HG03439 (cell line): Measurements from ENCODE around the gene SLC19A1.

Experiments used
- ATAC-seq: cut with Tn5 transposase; IDR thresholded peaks from one replicate; pipeline ENCODE4 v1.9.1; 2021; ENCODE audit warnings: mild to moderate bottlenecking, moderate library complexity; ENCODE audit not compliant: unreplicated experiment

SLC19A1 gene

DNA sequence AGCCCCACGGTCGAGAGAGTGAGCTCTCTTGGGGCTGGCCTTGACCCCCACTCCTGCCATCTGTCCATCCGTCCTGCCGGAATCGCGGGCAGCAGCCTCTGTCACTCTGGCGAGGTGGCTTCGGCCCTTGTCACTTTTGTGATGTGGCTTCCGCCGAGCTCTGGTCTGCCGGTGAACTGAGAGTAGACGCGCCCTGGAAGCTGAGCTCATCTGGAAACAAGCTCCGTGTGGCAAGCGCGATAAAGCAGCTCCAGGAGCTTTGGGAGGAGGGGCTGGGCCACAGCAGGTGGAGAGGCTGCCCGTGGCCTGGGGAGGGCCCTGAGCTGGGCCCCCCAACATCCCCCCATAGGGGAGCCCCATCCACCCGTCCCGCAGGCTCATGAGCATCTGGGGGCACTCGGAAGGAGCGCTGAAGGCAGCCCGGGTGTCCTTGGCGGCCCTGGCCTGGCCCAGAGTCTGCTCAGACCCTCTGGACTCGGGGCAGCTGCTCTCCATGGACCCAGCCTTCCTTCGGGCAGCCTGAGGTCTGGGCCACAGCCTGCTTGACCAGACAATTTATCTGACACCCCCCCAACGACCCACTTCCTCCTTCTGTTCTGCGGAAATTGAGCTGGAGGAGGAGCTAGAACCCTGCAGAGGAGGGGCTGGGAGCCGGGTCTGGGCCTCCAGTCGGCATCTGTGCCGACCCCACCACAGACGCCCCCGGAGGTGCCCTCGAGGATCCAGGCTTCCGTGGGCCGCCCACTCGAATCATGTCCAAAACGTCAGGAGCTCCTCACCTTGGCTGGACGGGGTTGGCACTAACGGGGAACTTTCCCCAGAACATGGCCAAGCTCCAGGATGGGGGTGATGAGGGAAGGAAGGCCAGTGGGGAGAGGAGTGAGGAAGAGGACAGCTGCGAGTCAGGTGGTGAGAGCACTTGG, 59.1 kb downstream of the SLC19A1 start:
- no peak for ATAC-seq

DNA sequence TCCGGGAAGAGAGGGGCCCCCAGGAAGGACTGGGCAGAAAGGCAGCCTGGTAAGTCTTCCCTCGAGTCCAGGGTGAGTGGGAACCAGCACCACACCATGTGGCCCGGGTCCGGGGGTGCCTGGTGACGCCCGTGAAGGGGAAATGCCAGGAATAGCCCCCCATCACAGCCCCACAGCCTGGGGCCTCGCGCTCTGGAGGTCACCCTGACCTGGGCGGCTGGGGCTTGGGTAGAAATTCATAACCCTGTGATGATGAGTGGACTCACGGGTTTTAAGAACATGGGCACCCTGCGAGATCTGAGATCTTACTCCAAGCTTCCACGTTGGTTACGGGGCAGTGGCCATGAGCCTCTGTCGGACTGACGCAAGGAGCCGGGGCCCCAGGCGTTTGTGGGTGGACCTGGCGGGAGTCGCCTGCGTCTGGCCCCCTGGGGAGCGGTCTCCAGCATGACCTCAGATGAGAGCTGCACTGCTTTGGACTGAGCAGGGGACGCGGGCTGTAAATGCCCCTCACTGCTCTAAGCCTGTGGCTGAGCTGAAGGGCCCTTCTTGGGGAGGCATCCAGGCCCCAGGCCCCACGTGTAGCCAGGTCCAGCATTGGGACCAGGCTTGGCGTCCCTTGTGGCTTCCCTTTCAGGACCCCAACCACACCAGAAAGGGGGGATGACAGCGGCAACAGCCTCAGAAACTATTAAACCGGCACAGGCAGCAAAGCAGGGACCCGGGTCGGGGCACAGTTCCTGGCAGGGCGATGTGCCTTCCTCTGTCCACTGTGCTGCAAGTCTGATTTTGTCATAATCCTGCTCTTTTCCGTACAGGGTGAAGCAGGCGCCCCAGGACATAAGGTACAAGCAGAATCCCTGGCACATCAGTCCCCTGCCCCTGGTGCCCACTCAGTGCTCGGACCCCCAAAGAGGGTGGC, 60.0 kb downstream of the SLC19A1 start:
- no peak for ATAC-seq

DNA sequence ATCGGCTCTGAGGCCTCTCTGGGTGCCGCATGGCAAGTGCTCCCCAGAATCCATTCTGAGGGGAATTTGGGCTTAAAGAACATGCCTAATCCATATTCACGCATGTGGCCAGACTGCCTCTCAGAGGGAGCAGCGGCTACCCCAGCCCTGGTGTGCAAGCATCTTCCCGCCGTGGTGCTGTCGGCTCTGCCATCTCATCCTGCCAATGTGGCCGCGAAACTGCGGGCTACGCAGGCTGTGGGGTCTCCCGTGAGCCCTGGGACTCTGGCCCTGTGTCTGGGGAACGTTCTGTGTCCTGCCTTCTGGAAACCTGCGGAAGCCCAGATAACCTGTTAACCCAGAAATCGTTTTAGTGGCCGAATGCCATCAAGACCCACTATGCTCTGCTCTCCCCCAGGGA, 60.7 kb downstream of the SLC19A1 start:
- ATAC-seq = no peak

DNA sequence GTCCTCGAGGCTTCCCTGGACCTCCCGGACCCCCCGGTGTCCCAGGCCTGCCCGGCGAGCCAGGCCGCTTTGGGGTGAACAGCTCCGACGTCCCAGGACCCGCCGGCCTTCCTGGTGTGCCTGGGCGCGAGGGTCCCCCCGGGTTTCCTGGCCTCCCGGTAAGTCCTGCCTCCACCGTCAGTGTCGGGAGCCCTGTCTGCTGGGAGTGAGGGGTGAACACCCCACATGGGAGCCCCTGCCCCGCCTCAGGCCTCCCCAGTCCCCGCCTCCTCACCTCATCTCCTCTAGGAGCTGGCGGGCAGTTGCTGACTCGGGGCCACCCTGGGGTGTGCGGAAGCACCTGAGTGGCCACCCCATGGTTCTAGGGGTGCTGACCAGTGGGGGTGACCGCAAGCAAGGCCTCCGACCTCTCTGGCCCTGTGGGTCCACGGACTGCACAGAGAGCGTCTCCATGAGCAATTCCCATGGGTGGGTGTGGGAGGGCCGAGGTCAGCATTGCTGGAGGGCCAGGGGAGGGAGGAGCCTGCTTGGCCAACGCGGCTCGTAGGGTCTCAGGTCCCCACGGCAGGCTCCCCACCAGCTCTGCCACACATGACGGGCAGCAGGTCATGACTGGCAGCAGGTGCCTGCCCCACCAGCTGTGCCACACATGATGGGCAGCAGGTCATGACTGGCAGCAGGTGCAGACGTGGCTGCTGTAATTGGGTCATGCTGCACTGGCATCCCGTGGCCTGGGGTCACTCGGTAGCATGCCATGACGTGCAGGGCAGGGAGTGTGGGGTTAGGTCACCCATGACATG, 61.3 kb downstream of the SLC19A1 start:
- ATAC-seq = no peak

DNA sequence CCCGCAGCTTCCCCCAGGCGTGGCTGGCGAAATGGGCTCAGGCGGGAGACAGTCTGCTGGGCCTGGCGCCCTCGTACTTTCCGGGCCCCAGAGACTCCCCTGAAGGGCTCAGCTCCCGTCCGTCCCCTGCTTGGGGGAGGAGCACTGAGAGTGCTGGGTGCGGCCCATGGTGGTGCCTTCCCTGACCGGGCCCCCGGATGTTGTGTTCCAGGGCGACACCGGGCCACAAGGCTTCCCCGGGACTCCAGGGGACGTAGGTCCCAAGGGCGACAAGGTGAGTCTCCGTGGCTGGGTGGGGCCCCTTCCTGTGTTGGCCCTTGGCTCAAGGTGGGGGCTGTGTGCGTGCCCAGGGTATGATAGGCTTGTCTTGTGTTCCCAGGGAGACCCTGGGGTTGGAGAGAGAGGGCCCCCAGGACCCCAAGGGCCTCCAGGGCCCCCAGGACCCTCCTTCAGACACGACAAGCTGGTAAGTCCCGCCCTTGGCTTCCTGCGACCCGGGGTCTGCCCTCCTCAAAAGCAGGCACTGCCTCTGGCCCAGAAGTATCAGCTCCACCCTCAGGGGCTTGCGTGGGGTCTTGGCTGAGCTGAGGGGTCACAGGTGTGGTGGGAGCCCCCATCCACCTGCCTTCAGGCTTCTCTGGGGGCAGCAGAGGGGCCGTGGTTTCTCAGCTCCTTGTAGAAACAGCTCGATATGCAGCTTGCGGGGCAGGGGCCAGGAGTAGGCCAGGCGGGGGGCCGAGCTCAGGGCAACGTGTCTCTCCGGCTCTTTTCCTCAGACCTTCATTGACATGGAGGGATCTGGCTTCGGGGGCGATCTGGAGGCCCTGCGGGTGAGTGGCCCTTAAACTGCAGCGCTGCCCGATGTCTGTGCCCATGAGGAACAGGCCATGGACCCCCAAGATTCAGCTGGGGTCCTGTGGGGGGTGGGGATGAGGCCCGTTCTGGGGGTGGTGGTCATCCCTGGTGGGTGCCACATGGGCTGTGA, 62.3 kb downstream of the SLC19A1 start:
- ATAC-seq = no peak

DNA sequence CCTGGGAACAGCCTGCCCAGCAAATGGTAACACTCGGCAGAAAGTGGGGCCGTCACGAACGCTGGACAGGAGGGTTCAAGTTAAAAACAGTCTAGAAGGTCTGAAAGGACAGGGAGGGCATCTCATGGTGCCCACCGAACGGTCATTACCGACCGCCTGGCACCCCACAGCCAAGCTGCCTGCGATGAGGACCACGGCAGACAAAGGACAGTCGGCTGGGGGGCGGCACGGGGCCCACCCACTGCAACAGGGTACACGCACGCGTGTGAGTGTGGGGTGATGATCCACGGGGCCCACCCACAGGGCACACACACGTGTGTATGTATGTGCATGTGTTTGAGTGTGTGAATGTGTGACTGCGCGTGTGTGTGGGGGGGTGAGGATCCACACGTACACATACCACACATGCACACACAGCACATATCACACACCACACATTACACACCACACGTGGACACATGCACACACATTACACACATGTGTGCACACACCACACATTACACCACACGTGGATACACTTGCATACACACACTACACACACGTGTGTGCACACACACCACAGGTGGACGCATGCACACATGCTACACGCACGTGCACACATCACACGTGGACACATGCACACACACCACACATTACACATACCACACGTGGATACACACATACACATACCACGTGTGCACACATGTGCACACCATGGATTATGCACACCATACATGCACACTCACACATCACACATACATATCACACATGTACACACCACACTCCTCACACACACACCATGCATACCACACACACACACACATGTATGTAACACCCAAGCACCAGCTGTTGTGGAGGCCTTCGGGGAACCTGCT, 63.2 kb downstream of the SLC19A1 start:
- no peak for ATAC-seq

DNA sequence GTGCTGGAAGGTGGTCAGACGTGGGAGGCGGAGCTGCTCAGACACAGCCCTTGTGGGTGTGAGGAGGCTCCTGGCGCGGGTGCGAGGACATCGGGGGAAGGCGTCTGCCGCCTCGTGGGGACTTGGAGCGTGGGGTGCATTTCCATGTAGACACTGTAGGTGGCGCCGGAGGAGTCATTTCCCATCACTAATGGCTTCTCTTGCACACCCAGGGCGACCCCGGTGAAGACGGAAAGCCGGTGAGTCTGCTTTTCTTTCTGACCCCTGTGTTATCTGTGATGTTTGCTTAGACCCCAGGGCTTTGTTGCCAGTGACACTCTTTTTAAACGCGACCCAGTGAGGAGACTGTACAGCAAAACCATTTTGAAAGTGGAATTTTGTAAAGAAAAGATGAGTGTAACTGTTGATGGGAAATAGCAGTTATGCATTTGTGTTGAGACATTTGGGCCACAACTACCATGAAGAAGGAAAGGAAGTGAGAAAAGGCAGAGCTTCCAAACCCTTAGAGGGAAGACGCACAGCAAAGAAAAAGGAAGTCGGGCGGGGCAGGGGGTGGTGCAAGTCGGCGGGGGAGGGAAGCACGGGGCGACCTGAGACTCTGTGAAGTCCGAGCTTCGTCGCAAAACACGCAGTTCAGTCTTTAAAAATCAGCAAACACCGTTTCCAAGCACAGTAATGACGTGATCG, 64.0 kb downstream of the SLC19A1 start:
- ATAC-seq = no peak

DNA sequence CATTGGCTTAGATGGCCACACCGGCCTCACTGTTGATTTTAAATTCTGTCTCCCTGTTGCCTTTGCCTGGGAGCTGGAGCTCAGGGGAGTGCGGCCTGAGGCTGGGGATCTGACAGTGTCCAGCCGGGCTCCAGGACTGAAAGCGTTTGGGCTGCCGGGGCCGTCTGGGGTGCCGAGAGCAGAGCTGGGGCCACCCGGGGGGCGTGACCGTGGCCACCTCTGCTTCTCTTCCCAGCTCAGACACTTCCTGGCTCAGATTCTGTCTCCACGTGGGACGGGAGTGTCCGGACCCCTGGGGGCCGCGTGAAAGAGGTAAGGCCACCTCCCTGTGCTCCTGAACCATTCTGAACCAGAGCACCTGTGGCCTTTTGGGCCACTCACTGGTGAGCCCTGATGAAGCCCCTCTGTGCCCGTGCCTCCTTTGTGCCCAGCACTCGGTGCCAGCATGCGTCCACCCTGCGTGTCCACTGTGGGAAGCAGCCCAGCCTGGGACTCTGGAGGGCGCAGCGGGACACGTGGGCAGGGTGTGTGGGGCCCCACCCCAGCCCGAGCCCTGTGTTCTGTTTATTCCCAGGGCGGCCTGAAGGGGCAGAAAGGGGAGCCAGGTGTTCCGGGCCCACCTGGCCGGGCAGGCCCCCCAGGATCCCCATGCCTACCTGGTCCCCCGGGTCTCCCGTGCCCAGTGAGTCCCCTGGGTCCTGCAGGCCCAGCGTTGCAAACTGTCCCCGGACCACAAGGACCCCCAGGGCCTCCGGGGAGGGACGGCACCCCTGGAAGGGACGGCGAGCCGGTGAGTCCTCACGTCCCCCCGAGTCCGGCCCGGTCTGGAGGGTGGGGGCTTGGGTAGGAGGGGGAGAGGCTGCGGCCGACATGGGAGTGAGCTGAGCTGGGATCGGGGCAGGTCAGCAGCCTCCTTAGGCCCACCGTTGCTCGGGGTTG, 64.8 kb downstream of the SLC19A1 start:
- ATAC-seq = no peak

DNA sequence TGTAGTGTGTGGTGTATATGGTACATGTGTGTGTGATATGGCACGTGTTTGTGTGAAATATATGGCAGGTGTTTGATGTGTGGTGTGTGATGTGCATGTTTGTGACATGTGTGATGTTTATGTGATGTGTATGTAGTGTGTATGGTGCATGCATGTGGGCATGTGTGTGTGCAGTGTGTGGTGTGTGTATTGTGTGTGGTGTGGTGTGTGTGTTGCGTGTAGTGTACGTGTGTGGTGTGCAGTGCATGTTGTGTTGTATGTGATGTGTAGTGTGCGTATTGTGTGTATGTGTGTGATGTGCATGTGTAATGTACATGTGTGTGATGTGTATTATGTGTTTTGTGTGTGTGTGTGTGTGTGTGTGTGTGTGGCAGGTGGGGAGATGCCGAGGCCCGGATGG, 65.7 kb downstream of the SLC19A1 start:
- ATAC-seq = no peak

DNA sequence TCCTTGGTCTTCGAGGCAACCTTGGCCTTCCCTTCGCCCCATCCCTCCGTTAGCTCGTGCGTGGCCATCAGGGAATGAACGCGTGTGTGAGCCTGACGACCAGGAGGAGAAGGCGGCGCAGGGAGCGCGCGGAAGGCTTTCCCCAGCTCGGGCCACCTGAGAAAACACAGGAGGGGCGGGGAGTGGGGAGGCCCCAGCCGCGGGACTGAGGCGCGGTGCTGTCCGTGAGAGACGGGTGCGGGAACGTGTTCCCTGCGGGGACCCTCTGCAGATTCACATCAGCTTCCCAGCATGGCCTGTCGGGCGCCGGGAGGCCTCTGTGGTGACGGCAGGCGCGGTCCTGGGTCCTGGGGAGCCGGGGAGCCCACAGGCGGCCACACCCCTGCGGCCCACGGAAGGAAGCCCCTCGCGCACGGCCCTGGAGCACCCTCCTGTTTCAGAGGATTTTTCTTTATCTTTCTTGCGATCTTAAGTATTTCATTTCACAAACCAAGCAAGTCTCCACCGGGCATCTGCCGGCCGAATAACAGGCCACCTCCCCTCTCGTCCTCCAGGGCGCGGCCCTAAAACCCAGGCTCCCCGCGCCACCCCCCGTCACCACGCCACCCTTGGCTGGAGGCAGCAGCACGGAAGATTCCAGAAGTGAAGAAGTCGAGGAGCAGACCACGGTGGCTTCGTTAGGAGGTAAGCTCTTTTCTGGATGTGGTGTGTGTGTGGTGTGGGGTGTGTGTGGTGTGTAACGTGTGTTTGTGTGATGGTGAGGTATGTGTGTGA, 66.3 kb downstream of the SLC19A1 start:
- ATAC-seq = no peak

DNA sequence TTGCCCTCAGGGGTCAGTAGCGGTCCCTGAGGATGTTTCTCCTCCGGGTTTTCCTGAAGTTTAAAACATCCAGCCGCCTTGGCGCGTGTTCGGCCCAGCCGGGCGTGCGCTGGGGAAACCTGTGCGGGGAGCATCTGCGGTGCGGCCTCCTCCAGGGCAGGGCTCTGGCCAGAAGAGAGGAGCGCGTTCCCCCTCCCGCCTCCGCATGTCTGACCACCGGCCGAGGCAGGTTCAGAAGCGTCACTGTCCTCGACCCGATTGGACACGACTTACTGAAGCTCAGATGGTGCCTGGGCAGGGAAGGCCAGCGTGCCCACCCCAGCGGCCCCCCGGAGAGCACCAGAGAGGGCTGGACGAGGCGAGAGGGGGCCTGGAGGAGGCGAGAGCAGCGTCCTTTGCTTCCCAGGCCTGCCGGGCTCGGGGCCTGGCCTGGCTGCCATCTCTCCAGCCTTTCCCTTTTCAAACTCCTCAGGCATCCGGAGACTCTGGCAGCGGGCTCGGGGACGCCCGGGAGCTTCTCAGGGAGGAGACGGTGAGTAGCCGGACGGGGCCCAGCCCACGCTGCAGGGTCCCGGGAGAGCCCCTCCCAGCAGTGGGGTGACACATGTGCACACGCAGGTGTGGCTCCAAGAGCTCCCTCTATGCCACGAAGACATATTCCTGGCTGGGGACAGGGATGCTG, 67.1 kb downstream of the SLC19A1 start:
- ATAC-seq = no peak

DNA sequence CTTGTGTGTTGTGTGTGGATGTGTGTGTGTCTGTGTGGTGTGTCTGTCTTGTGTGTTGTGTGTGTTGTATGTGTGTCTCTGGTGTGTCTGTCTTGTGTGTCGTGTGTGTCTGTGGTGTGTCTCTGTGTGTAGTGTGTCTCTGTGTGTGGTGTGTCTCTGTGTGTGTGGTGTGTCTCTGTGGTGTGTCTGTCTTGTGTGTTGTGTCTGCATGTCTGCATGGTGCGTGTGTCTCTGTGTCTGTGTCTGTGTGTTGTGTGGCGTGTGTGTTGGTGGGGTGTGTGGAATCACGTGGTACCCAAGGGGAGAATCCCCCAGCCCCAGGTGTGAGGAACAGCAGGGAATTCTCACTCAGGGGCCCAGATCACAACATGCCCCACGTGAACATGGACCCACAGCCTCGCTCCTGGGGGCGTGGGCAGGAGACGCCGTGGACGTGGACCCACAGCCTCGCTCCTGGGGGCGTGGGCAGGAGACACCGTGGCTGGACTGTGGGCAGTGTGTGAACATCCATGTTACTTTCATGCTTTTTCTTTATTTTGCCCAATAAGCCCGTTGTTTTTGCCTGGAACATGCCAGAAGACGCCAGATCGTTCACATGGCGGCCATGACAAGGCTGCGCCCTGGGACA, 67.8 kb downstream of the SLC19A1 start:
- no peak for ATAC-seq

DNA sequence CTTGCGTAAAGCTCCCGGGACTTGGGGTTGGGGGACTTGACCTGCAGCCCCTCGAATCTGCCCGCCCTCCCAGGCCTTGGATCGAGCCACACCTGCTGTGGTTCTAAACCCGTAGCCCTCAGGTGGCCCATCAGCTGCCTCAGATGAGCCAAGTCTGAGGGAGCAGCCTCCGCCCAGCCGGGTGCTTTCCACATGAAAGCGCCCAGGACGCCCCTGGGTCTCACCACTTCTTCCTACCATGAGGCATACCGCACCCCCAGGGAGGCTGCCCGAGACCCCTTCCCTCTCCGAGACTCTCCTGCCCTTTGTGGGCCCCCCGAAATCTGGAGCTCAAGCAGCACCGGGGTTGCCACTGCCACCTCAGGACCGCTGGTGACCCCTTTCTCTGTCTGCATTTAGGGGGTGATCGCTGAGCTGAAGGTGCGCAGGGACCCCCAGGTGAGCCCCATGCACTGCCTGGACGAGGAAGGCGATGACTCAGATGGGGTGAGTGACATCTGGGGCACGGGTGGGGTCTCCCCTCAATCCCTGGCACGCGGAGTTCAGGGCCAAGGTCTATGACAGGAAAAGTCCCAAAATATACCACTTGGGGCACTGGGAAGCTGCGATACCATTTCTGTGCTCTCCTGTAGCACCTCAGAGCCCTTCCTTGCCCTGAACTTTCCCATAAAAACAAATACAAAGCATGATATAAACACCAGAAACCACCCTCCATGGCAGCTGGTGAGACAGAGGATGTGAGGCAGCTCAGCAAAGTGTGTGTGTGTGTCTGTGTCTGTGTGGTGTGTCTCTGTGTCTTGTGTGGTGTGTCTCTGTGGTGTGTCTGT, 68.5 kb downstream of the SLC19A1 start:
- no peak for ATAC-seq
